Epithelial cell of proximal tubule (primary cell): ENCODE results near the gene DUSP5. TPM values are rescaled to one million over a fixed set of nuclear protein-coding genes. Genes with fewer than 3 reads are reported as not detected.
"Not testable (repeated sequence)": the region's sequence is repeated elsewhere in the genome, so short reads cannot be mapped to it uniquely, and the experiment has no call there.

ENCODE experiments used
- DNase-seq: peaks from one replicate; pipeline ENCODE4 v3.0.0-alpha.2; 2011; ENCODE audit warnings: low read depth
- H3K4me3 ChIP-seq: 2 replicates; pipeline ENCODE4 v1.5.1; 2011; ENCODE audit warnings: low read depth, mild to moderate bottlenecking, low read length
- CTCF ChIP-seq: conservative IDR thresholded peaks from 2 replicates; pipeline ENCODE4 v1.5.1; 2012; ENCODE audit warnings: low read depth, mild to moderate bottlenecking, low read length
- total RNA-seq: library from RNA; depleted of rRNA; stranded (reverse); fragments of >200 nt; gene quantifications from 2 replicates; pipeline ENCODE4 v1.2.3, GENCODE V29; 2015

DUSP5 gene
- total RNA-seq, 1 donor from 2014 or later = 76.2 TPM

DNA sequence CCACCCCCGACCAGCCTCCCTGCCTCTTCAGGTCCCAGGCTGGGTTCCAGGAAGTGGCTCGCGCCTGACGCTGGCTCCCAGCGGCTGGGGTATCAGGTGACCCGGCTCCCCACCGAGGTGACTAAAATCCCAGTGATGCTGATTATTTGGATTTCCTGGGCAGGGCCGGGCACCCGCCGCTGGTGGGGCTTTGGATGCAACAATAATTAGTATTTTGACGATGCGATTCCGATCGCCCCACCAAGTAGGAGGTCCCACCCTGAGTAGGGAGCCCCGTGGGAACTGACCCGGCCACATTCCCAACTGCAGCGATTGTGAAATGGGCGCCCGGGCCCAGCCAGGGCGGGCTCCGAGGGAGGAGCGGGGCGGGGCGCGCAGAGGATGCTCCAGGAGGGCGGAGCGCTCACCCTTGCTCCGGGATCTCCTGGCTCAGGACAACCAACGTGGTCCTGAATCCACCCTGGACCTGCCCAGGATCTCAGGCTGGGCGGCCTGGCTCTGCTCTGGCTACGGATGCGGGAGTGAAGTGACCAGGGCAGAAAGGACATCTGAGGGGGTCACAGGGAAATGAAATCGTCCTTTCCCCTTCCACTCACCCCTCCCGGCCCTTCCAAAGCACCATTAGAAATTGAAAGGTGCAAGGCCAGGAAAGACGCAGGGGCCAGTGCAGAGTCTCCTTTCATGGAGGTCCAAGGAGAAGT is 32.6 kb downstream of the DUSP5 start:
- no peak for DNase-seq

DNA sequence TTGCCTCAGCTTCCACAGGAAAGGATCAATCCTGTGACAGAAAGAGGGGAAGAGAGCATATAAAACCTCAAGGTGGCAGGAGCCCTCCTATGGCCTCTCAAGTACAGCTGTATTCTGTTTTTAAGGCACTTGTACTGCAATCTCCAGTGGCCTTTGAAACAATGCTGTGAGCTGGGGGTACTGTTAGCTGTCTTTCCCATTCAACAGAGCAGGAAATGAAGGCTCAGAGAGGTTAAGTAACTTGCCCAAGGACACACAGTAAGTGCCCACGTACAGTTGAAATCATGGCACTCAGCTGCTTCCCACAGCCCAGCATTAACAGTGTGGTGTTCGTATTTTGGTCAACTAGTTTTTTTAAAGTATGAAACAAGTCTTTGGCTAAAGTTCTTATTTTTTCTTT is 34.0 kb downstream of the DUSP5 start:
- H3K4me3 ChIP-seq = no peak overlapping the region
- TF ChIP-seq CTCF = no peak
- DNase-seq = no peak

More for the DNA sequence above, 32.6 kb downstream of the DUSP5 start:
- H3K4me3 ChIP-seq = peak overlapping the region; percentile 31
- no peak for TF ChIP-seq CTCF

DNA sequence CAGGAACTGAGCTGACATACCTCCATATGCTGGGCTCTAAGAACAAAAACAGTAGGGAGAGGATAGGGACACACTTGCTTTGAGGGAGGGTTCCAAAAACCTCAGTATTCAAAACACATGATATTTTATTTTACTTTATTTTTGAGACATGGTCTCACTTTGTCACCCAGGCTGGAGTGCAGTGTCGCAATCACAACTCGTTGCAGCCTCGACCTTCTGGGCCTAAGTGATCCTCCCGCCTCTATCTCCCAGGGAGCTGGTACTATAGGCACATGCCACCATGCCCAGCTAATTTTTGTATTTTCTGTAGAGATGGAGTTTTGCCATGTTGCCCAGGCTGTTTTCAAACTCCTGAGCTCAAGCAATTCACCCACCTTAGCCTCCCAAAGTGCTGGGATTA is 34.9 kb downstream of the DUSP5 start:
- not testable (repeated sequence) for DNase-seq, H3K4me3 ChIP-seq

- no peak overlapping the region for H3K4me3 ChIP-seq
- no peak for TF ChIP-seq CTCF
- no peak for DNase-seq
Measured at GRCh38 chr10:110533149-110533548, 35.4 kb downstream of the DUSP5 start.

GRCh38 chr10:110534571-110534970 is 36.9 kb downstream of the DUSP5 start:
- DNase-seq = no peak
- H3K4me3 ChIP-seq = no peak overlapping the region
- no peak for TF ChIP-seq CTCF

DNA sequence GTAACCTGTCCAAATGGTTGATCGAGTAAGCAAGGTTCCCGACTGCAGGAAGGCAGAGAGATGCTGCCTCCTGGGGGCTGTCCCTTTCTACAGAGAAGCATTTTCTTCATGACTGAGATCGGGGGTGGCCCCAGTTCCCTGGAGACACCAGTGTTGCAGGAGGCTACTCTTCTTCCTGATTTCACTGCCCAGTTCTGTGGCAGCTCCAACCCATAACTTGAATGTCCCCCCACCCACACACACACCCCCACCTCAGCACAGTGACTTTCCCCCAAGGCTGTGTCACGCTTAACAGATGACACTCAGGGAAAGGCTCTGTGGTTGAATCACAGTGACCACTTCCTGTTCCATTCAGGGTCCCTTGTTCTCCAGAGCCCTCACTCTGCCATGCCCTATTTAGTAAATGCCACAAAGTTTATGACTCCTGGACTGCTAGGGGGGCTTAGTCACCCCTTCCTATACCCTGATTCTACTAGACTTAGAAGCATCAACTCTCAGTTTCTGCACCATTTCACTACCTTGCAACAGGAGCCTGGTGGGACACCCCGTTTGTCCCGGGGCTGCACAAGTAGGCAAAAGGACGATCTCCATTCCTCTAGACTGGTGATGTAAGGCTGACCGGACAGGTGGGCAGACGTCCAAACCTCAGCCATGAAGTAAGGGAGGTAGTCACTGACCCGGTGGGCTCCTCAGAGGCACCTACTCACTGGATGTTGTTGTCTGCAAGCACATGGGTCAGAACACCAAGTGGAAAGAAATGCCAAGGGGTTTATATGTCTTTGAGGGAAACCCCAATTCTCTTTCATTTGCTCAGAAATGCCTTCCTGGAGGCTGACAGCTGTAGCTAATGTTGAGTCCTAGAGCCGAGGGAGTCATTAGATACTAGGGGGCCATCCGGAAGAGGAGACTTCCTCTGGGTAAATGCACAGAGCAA is 38.5 kb downstream of the DUSP5 start:
- peak; percentile 68 for DNase-seq

More for the DNA sequence above, 38.5 kb downstream of the DUSP5 start:
- peak overlapping the region; percentile 2 for H3K4me3 ChIP-seq
- peak; percentile 50 for TF ChIP-seq CTCF
